GM18907 (cell line): ENCODE data around the gene ZNF148.
"Not testable (repeated sequence)": the region's sequence is repeated elsewhere in the genome, so short reads cannot be mapped to it uniquely, and the experiment has no call there.

ENCODE experiments used
- ATAC-seq: cut with Tn5 transposase; IDR thresholded peaks from one replicate; pipeline ENCODE4 v1.9.1; 2021; ENCODE audit warnings: mild to moderate bottlenecking, moderate library complexity; ENCODE audit not compliant: unreplicated experiment

Gene ZNF148

GRCh38 chr3:125378762-125379161, 3.6 kb upstream of the ZNF148 start:
- no peak for ATAC-seq

GRCh38 chr3:125375950-125376679, 990 bp upstream of the ZNF148 start:
- no peak for ATAC-seq

GRCh38 chr3:125374501-125374995, 577 bp downstream of the ZNF148 start:
- ATAC-seq, result peak; percentile 28

GRCh38 chr3:125367403-125368230, 7.5 kb downstream of the ZNF148 start:
- ATAC-seq, result no peak

- no peak for ATAC-seq
These were observed 9.0 kb downstream of the ZNF148 start for GRCh38 chr3:125366132-125366531.

- no peak for ATAC-seq
These were observed 15.4 kb downstream of the ZNF148 start for GRCh38 chr3:125359700-125360099.

- ATAC-seq, result no peak
These were observed 16.2 kb downstream of the ZNF148 start for GRCh38 chr3:125358923-125359322.

GRCh38 chr3:125357837-125358236, 17.3 kb downstream of the ZNF148 start:
- ATAC-seq, result no peak

GRCh38 chr3:125357032-125357658, 18.0 kb downstream of the ZNF148 start:
- peak; percentile 58 for ATAC-seq

- ATAC-seq, result peak; percentile 6
These were observed 18.7 kb downstream of the ZNF148 start for GRCh38 chr3:125356140-125357026.

- ATAC-seq, result no peak
These were observed 21.5 kb downstream of the ZNF148 start for GRCh38 chr3:125353659-125354058.

GRCh38 chr3:125353128-125353527, 22.0 kb downstream of the ZNF148 start:
- no peak for ATAC-seq

GRCh38 chr3:125351814-125352456, 23.2 kb downstream of the ZNF148 start:
- ATAC-seq, result no peak

- ATAC-seq, result peak; percentile 41
These were observed 24.0 kb downstream of the ZNF148 start for GRCh38 chr3:125351152-125351551.

GRCh38 chr3:125350597-125350996, 24.5 kb downstream of the ZNF148 start:
- ATAC-seq, result no peak

- no peak for ATAC-seq
These were observed 25.5 kb downstream of the ZNF148 start for GRCh38 chr3:125349556-125350165.

- no peak for ATAC-seq
These were observed 26.1 kb downstream of the ZNF148 start for GRCh38 chr3:125349055-125349454.

GRCh38 chr3:125343367-125343766, 31.8 kb downstream of the ZNF148 start:
- not testable (repeated sequence) for ATAC-seq

GRCh38 chr3:125340121-125340520, 35.0 kb downstream of the ZNF148 start:
- ATAC-seq, result no peak

- ATAC-seq, result no peak
These were observed 37.6 kb downstream of the ZNF148 start for GRCh38 chr3:125337506-125337905.
